CD8-positive, alpha-beta memory T cell (primary cell): ENCODE results near the gene CASZ1. TPM values are rescaled to one million over a fixed set of nuclear protein-coding genes. Genes with fewer than 3 reads are reported as not detected.
A peak's percentile ranks its signal among the peaks of the same experiment; 100 is the strongest.

Source experiments
- CTCF ChIA-PET: fragments of 350-600 bp; sonication (Branson Sonifier 250); formaldehyde crosslinking; loops from one replicate; lab custom pipeline; 2021; ENCODE audit warnings: antibody characterized with exemption; lab: Charles Lee
- POLR2A ChIA-PET: fragments of 350-600 bp; sonication (Branson Sonifier 250); formaldehyde crosslinking; loops from one replicate; lab custom pipeline; 2021; ENCODE audit warnings: antibody characterized with exemption; lab: Charles Lee
- DNase-seq, 5 donors: peaks; one replicate each; pipeline versions ENCODE4 v3.0.0 to v3.0.0-alpha.2; 2020 to 2022; ENCODE audit warnings: mixed read lengths in 1 of 5
- H3K27ac ChIP-seq: one replicate; pipeline ENCODE4 v1.7.0; 2013; ENCODE audit warnings: low read depth, mild to moderate bottlenecking, low read length, moderate library complexity
- H3K27me3 ChIP-seq: 2 replicates; pipeline ENCODE4 v1.7.0; 2013; ENCODE audit warnings: low read length, mild to moderate bottlenecking; ENCODE audit not compliant: insufficient read depth, poor library complexity, severe bottlenecking
- H3K36me3 ChIP-seq: 2 replicates; pipeline ENCODE4 v1.7.0; 2013; ENCODE audit warnings: mild to moderate bottlenecking, low read length, moderate library complexity; ENCODE audit not compliant: insufficient read depth
- H3K4me1 ChIP-seq: 2 replicates; pipeline ENCODE4 v1.7.0; 2013; ENCODE audit warnings: mild to moderate bottlenecking, low read length, moderate library complexity; ENCODE audit not compliant: insufficient read depth
- H3K4me3 ChIP-seq: 2 replicates; pipeline ENCODE4 v1.7.0; 2013; ENCODE audit warnings: mild to moderate bottlenecking, low read length
- H3K9me3 ChIP-seq: 2 replicates; pipeline ENCODE4 v1.7.0; 2013; ENCODE audit warnings: mild to moderate bottlenecking, low read length
- H3K27ac Mint-ChIP-seq, 8 donors: one replicate each; pipeline ENCODE4 v1.8.0; 2020 to 2021; ENCODE audit warnings: mixed read lengths in 8 of 8, mild to moderate bottlenecking in 6 of 8, inconsistent platforms in 3 of 8, moderate library complexity in 3 of 8
- H3K27me3 Mint-ChIP-seq, 2 donors: one replicate each; pipeline ENCODE4 v1.8.0; 2020 to 2021; ENCODE audit warnings: mixed read lengths in 2 of 2, mild to moderate bottlenecking in 1 of 2, moderate library complexity in 1 of 2
- H3K36me3 Mint-ChIP-seq, 3 donors: one replicate each; pipeline ENCODE4 v1.8.0; 2020 to 2021; ENCODE audit warnings: mixed read lengths in 3 of 3, inconsistent platforms in 1 of 3, mild to moderate bottlenecking in 1 of 3
- H3K4me1 Mint-ChIP-seq, 3 donors: one replicate each; pipeline ENCODE4 v1.8.0; 2020 to 2021; ENCODE audit warnings: mixed read lengths in 3 of 3, inconsistent platforms in 1 of 3, mild to moderate bottlenecking in 1 of 3
- H3K4me3 Mint-ChIP-seq, 7 donors: one replicate each; pipeline ENCODE4 v1.8.0; 2020 to 2021; ENCODE audit warnings: mixed read lengths in 7 of 7, mild to moderate bottlenecking in 6 of 7, moderate library complexity in 4 of 7, inconsistent platforms in 2 of 7
- H3K9me3 Mint-ChIP-seq, 5 donors: one replicate each; pipeline ENCODE4 v1.8.0; 2020 to 2022; ENCODE audit warnings: mixed read lengths in 5 of 5, mild to moderate bottlenecking in 3 of 5, moderate library complexity in 2 of 5, inconsistent platforms in 1 of 5
- polyA plus RNA-seq: library from polyadenylated mRNA; unstranded; fragments of 300-500 nt; fragmentation: Illumina TruSeq; gene quantifications from one replicate; pipeline ENCODE4 v1.2.3, GENCODE V29; 2021
- total RNA-seq, 2 experiments: library from RNA; stranded (reverse); gene quantifications; one replicate each; pipeline ENCODE4 v1.2.3, GENCODE V29; 2021

The CASZ1 gene
- total and polyA plus RNA-seq, 3 experiments from 2014 or later: 2.2 to 10.5 (median 9.9) TPM

DNA sequence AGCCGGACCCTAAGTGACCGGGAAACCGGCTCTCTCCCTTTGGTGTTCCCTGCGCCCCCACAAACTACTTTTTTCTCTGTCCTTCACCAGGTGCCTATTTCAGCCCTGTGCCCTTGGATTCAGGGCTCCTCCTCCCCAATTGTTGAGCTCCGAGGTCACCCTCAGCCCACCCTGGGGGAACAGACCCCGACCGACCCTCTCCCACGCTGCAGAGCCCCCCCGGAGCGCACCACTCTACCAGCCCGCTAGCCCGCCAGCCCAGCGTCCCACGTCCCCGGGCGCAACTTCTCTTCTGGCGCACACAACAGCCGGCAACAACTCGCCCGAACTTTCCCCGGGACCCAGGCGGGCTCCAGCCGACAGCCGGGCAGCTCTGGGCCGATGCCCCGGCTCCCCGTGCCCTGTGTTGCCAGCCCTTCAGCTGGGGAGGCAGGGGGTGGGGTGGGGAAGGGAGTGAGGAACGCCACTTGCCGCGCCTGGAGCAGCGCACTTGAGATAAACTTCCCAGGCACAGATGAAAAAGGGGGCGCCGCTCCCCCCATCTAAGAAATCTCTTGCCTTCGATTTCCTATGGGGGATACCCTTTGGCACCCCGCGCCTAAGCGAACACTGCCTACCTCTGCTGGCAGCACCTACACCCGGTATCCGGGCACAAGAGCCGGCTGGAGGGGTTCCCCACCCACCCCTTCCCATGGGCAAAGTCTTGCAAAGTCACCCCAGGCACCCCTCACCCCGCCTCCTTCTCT, 997 bp downstream of the CASZ1 start:
- Mint-ChIP-seq H3K9me3 (no peaks in the 10 kb centered on the region), H3K4me1 (peaks cover 11 to 17% (median 17%) of the 10 kb centered on the region in 3 donors), H3K36me3 (no peaks in the 10 kb centered on the region), H3K27me3 (peaks cover 45 to 58% of the 10 kb centered on the region in 2 donors), H3K27ac (no peak overlapping the region), H3K4me3 (peak overlapping the region in 6 of 7 donors; percentile 32 to 70 (median 66))
- no peaks in the 10 kb centered on the region for H3K9me3 ChIP-seq
- no peak overlapping the region for H3K4me3 ChIP-seq
- POLR2A ChIA-PET: no interaction called here
- no peaks in the 10 kb centered on the region for H3K4me1 ChIP-seq
- CTCF ChIA-PET: no interaction called here
- no peaks in the 10 kb centered on the region for H3K36me3 ChIP-seq
- H3K27ac ChIP-seq: no peak overlapping the region
- DNase-seq: no peak
- H3K27me3 ChIP-seq: peaks cover 16% of the 10 kb centered on the region

DNA sequence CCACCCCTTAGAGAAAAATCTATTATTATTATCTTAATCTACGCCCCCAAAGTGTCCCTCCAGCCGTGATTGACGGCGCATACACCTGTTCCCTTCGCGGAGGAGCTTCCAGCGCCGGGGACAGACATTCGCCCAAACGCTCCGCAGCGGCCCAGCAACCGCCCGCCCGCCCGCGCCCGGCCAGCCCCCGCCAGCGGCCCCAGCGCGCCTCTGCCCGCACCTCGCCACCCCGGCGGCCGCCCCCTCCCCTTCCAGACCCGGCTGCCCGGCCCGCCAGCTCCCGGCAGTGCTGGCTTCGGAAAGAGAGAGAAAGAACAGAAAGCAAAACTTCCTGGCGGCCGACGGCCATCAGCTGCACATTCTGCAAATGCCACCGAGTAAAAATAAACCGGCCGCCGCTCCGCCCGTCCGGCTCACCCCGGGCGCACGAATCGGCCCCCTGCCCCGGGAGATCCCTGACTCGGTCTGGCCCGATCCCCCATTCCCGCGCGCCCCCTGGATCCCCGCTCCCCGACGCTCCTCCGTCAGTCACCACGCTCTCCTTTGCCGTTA, 1.6 kb downstream of the CASZ1 start:
- peaks cover 17% of the 10 kb centered on the region for H3K27me3 ChIP-seq
- CTCF ChIA-PET: no interaction called here
- Mint-ChIP-seq H3K36me3 (no peaks in the 10 kb centered on the region), H3K9me3 (no peaks in the 10 kb centered on the region), H3K27ac (no peak overlapping the region), H3K4me3 (peak overlapping the region in 5 of 7 donors; percentile 59 to 70 (median 66)), H3K27me3 (peaks cover 43 to 54% of the 10 kb centered on the region in 2 donors), H3K4me1 (peaks cover 11 to 17% (median 17%) of the 10 kb centered on the region in 3 donors)
- H3K4me3 ChIP-seq: no peak overlapping the region
- H3K4me1 ChIP-seq: no peaks in the 10 kb centered on the region
- H3K36me3 ChIP-seq: no peaks in the 10 kb centered on the region
- no peaks in the 10 kb centered on the region for H3K9me3 ChIP-seq
- POLR2A ChIA-PET: no interaction called here
- no peak overlapping the region for H3K27ac ChIP-seq
- no peak for DNase-seq

DNA sequence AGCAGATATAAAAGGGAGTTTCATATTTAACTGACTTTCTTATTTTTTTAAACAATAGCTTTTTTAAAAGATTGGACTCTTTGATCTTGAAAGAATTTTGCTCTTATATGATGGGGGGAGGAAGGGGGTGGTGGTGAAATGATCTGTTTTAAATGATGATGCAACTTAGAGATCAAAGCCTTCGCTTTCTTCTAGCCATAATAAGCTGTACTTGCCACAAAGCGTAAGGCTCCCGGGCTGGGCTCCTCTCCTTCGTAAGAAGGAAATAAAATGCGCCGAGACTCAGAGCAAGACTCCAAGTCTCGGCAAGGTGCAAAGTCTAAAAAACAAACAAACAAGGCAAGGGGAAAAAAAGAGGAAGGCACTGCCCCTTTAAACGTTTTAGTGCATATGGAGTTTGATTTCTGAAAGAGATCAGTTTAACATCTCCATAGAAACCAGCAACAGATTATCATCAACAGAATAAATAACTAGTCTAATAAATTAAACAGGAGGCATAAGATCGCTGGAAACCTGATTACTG, 3.3 kb downstream of the CASZ1 start:
- Histone ChIP-seq H3K27me3 (peaks cover 23% of the 10 kb centered on the region), H3K36me3 (no peaks in the 10 kb centered on the region), H3K4me3 (no peak overlapping the region), H3K9me3 (no peaks in the 10 kb centered on the region), H3K27ac (no peak overlapping the region), H3K4me1 (no peaks in the 10 kb centered on the region)
- H3K27ac Mint-ChIP-seq: no peak overlapping the region
- no peak for DNase-seq
- H3K27me3 Mint-ChIP-seq: peaks cover 32 to 44% of the 10 kb centered on the region in 2 donors
- H3K36me3 Mint-ChIP-seq: no peaks in the 10 kb centered on the region
- POLR2A ChIA-PET: no interaction called here
- peak overlapping the region in 6 of 7 donors; percentile 3 to 68 (median 44) for H3K4me3 Mint-ChIP-seq
- H3K4me1 Mint-ChIP-seq: peaks cover 11 to 17% (median 17%) of the 10 kb centered on the region in 3 donors
- H3K9me3 Mint-ChIP-seq: no peaks in the 10 kb centered on the region
- CTCF ChIA-PET: no interaction called here

DNA sequence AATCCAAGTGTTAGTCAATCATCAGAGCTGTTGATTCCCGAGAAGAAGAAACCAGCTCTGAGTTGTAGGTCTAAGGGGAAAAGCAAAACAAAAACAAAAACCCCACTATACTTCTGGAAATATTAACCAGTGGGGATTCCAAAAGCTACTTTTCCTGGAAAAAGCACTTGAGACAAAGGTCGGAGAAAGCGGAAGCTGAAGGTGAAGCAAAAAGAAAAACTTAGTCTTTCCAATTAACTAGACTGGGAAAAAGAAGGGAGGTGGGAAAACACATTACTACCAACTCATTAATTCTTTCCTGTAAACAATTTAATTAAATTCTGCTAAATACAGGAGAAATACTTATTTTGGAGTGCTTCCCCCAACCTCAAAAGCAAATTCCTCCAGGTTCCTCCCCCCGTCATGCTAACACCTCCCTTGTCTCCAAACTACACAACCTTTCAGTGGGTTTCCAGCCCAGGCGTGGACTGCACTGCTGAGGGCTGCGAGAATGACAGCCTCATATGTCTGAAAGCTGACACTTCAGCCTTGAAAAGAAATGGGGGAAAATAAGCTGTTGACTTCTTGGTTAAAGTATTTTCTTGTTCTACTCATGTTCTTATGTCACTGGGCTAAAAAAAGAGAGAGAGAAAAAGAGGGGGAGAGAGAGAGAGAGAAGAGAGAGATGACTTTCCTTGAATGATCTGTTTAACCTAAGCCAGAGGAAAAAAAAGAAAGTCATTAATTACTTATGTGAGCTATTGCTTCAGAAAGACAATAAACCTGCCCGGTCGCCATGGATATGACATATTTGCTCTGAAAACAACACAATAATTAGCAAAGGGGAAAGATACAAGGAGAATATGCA, 5.1 kb downstream of the CASZ1 start:
- no peaks in the 10 kb centered on the region for H3K36me3 ChIP-seq
- peaks cover 11 to 17% (median 17%) of the 10 kb centered on the region in 3 donors for H3K4me1 Mint-ChIP-seq
- ChIA-PET CTCF (interaction anchor here (1.4 kb wide), 1 partner anchor 283 kb away, joined by 3 read pairs; no protein-coding TSS in a partner anchor), POLR2A (no interaction called here)
- H3K9me3 Mint-ChIP-seq: no peaks in the 10 kb centered on the region
- no peak overlapping the region for H3K27ac Mint-ChIP-seq
- no peak overlapping the region for H3K27ac ChIP-seq
- no peak overlapping the region for H3K4me3 ChIP-seq
- peaks cover 21% of the 10 kb centered on the region for H3K27me3 ChIP-seq
- H3K9me3 ChIP-seq: no peaks in the 10 kb centered on the region
- H3K27me3 Mint-ChIP-seq: peaks cover 24 to 47% of the 10 kb centered on the region in 2 donors
- H3K36me3 Mint-ChIP-seq: no peaks in the 10 kb centered on the region
- H3K4me3 Mint-ChIP-seq: no peak overlapping the region
- H3K4me1 ChIP-seq: no peaks in the 10 kb centered on the region
- no peak for DNase-seq

DNA sequence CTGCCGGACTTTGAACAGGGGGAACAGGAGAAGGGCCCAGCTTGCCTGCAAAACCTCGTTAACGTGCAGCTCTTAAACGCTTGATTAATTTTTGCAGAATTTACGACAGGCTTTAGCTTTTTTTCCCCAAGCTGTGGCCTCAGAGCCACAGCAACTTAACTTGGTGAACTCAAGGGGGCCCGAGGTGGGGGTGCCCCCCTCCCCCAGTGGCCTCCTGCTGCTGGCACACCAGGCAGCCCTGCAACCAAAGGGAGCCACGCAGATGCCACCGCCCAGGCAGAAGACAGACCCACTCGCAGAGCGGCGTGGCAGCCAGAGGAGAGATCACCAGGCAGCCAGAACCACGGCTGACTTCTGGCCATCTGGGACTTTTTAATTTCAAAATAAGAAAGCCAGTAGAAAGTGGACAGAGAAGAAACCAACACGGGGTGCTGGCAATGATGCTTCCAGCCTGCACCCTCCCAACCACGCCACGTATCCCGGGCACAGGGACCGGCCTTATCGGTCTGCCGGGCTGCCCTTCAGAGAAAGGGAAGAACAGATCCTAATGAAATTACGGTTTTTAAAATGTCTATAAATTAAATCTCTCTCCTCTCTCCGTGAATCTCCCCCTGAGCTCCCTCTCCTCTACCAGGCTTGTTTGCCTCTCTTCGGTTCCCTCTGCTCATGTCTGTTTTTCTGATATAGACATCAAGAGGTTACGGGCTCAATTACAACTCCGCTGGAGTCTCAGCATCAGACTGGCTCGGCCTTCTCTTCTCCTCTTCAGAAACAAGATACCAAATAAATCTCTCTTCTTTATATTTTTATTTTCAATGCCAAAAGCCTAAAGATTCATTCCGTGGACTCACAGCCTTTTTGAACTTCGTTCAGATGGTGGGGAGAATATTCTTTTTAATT, 6.4 kb downstream of the CASZ1 start:
- Mint-ChIP-seq H3K27me3 (peaks cover 22 to 48% of the 10 kb centered on the region in 2 donors), H3K36me3 (no peaks in the 10 kb centered on the region), H3K4me3 (no peak overlapping the region), H3K27ac (no peak overlapping the region), H3K9me3 (no peaks in the 10 kb centered on the region), H3K4me1 (peaks cover 8 to 14% (median 13%) of the 10 kb centered on the region in 3 donors)
- no peak overlapping the region for H3K27ac ChIP-seq
- no peak overlapping the region for H3K4me3 ChIP-seq
- ChIA-PET POLR2A (no interaction called here), CTCF (no interaction called here)
- H3K27me3 ChIP-seq: peaks cover 21% of the 10 kb centered on the region
- H3K4me1 ChIP-seq: no peaks in the 10 kb centered on the region
- H3K36me3 ChIP-seq: no peaks in the 10 kb centered on the region
- H3K9me3 ChIP-seq: no peaks in the 10 kb centered on the region
- no peak for DNase-seq

DNA sequence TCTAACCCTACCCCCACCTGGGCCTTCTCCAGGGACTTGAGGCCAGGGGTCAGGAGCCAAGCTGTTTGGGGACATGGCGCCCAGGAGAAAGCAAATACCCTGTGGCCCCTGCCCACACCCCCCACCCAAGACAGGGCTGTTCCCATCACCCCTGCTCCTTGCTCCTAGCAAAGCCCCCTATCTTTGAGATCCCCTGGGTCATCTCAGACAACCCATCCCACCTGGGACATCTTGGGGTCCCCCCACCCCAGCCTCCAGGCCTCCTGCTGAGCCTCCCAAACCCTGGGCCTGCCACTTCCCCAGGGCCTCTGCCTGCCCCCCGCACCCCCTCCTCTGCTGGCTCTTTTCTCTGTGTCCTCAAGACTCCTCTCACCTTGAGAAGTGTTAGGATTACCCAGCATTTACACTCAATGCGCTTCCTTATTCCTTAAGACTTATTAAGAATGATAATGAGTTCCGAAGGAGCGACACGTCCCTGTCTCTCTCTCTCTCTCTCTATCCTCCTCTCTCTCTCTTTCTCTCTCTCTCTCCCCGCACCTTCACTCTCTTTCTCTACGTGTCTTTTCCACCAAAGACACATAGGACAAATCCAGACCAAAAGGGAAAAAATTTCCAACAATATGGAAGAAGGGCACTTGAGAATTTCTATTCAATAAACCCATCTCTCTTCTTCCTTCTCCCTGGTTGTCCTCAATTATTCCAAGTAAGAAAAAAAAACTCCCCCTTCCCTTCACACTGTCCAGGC, 7.2 kb downstream of the CASZ1 start:
- peaks cover 7 to 12% (median 11%) of the 10 kb centered on the region in 3 donors for H3K4me1 Mint-ChIP-seq
- ChIA-PET CTCF (no interaction called here), POLR2A (no interaction called here)
- no peak overlapping the region for H3K27ac ChIP-seq
- H3K9me3 ChIP-seq: no peaks in the 10 kb centered on the region
- no peak overlapping the region for H3K4me3 ChIP-seq
- DNase-seq: no peak
- H3K27ac Mint-ChIP-seq: no peak overlapping the region
- H3K27me3 Mint-ChIP-seq: peaks cover 19 to 46% of the 10 kb centered on the region in 2 donors
- H3K9me3 Mint-ChIP-seq: no peaks in the 10 kb centered on the region
- no peaks in the 10 kb centered on the region for H3K36me3 ChIP-seq
- H3K4me1 ChIP-seq: no peaks in the 10 kb centered on the region
- H3K36me3 Mint-ChIP-seq: no peaks in the 10 kb centered on the region
- peaks cover 21% of the 10 kb centered on the region for H3K27me3 ChIP-seq
- no peak overlapping the region for H3K4me3 Mint-ChIP-seq

DNA sequence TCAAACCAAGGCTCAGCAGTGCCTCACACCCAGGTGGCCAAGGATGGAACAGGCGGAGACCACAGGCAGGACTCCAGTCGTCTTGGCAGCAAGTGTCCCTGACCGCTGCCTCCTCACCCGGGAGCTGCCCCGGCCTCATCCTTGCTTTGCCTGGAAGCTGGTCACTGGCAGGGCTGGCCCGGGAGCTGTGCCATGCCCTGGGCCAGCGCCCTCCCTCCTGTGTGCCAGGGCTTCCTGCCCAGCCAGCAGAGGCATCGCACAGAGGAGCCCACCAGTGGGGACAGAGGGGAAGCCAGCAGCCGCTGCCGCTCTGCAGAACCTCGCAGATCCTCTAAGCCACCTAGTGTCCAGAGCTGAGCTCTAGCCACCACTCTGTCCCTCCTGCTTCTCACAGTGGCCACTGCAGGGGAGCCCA, 7.8 kb downstream of the CASZ1 start:
- Histone ChIP-seq H3K4me1 (no peaks in the 10 kb centered on the region), H3K36me3 (no peaks in the 10 kb centered on the region), H3K27ac (no peak overlapping the region), H3K27me3 (peaks cover 21% of the 10 kb centered on the region), H3K9me3 (no peaks in the 10 kb centered on the region), H3K4me3 (no peak overlapping the region)
- Mint-ChIP-seq H3K9me3 (no peaks in the 10 kb centered on the region), H3K4me3 (no peak overlapping the region), H3K4me1 (peaks cover 4 to 7% (median 6%) of the 10 kb centered on the region in 3 donors), H3K27ac (no peak overlapping the region), H3K36me3 (no peaks in the 10 kb centered on the region), H3K27me3 (peaks cover 16 to 46% of the 10 kb centered on the region in 2 donors)
- POLR2A ChIA-PET: no interaction called here
- no peak for DNase-seq
- CTCF ChIA-PET: no interaction called here
